HG03460 (cell line): Measurements from ENCODE around the gene PRMT1.

Experiments used
- ATAC-seq: cut with Tn5 transposase; IDR thresholded peaks from one replicate; pipeline ENCODE4 v1.9.1; 2021; ENCODE audit not compliant: unreplicated experiment

The PRMT1 gene

DNA sequence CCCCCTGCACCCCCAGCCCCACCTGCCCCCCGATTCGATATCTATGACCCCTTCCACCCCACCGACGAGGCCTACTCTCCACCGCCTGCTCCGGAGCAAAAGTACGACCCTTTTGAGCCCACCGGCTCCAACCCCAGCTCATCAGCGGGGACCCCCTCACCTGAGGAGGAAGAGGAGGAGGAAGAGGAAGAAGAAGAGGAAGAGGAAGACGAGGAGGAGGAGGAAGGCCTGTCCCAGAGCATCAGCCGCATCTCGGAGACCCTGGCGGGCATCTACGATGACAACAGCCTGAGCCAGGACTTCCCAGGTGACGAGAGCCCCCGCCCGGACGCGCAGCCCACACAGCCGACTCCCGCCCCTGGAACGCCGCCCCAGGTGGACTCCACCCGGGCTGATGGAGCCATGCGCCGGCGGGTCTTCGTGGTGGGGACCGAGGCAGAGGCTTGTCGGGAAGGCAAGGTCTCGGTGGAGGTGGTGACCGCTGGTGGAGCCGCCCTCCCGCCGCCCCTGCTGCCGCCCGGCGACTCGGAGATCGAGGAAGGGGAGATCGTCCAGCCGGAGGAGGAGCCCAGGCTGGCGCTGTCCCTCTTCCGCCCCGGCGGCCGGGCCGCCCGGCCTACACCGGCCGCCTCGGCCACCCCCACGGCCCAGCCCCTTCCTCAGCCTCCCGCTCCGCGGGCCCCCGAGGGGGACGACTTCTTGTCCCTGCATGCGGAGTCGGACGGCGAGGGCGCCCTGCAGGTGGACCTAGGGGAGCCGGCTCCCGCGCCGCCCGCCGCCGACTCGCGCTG is 25.8 kb upstream of the PRMT1 start:
- ATAC-seq, result no peak

DNA sequence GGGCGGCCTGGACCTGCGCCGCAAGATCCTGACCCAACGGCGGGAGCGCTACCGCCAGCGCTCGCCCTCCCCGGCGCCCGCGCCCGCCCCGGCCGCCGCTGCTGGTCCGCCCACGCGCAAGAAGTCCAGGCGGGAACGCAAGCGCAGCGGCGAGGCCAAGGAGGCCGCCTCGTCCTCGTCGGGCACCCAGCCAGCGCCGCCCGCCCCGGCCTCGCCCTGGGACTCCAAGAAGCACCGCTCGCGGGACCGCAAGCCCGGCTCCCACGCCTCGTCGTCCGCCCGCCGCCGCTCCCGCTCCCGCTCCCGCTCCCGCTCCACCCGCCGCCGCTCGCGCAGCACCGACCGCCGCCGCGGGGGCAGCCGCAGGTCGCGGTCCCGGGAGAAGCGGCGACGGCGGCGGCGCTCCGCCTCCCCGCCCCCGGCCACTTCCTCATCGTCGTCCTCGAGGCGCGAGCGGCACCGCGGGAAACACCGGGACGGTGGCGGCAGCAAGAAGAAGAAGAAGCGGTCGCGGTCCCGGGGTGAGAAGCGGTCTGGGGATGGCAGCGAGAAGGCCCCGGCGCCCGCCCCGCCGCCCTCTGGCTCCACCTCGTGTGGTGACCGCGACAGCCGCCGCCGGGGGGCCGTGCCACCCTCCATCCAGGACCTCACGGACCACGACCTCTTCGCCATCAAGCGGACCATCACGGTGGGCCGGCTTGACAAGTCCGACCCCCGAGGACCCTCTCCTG is 25.1 kb upstream of the PRMT1 start:
- no peak for ATAC-seq

DNA sequence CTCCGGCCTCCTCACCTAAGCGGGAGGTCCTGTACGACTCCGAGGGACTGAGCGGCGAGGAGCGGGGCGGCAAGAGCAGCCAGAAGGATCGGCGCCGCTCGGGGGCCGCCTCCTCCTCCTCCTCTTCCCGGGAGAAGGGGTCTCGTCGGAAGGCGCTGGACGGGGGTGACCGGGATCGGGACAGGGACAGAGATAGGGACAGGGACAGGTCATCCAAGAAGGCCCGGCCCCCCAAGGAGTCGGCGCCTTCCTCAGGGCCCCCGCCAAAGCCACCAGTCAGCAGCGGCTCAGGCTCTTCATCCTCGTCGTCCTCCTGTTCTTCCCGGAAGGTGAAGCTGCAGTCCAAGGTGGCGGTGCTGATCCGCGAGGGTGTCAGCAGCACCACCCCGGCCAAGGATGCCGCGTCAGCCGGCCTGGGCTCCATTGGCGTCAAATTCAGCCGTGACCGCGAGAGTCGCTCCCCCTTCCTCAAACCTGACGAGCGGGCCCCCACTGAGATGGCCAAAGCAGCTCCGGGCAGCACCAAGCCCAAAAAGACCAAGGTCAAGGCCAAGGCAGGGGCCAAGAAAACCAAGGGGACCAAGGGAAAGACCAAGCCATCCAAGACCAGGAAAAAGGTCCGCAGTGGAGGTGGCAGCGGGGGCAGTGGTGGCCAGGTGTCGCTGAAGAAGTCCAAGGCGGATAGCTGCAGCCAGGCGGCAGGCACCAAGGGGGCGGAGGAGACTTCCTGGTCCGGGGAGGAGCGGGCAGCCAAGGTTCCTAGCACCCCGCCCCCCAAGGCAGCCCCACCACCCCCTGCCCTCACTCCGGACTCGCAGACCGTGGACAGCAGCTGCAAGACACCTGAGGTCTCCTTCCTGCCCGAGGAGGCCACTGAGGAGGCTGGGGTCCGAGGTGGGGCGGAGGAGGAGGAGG is 24.3 kb upstream of the PRMT1 start:
- no peak for ATAC-seq

DNA sequence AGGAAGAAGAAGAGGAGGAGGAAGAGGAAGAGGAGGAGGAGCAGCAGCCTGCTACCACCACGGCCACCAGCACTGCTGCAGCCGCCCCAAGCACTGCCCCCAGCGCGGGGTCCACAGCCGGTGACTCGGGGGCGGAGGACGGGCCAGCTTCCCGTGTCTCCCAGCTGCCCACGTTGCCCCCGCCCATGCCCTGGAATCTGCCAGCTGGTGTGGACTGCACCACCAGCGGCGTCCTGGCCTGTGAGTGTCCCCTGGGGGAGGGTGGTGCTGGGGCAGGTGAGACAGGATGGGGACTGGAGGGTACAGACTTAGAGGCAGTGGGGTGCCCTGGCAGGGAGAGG is 23.6 kb upstream of the PRMT1 start:
- no peak for ATAC-seq

DNA sequence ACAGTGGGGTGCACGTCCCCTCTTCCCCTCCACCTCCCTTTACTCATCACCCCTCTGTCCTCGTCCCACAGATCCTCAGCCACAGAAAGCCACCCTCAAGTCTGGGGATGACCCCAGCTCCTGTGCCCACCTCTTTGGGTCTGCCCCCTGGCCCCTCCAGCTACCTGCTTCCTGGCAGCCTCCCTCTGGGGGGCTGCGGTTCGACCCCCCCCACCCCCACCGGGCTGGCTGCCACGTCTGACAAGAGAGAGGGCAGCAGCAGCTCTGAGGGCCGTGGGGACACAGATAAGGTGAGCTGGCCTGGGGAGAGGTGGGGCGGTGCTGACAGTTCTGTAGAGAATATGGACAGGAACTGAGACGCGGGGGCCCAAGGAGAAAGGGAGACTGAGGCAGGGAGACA is 22.5 kb upstream of the PRMT1 start:
- no peak for ATAC-seq

DNA sequence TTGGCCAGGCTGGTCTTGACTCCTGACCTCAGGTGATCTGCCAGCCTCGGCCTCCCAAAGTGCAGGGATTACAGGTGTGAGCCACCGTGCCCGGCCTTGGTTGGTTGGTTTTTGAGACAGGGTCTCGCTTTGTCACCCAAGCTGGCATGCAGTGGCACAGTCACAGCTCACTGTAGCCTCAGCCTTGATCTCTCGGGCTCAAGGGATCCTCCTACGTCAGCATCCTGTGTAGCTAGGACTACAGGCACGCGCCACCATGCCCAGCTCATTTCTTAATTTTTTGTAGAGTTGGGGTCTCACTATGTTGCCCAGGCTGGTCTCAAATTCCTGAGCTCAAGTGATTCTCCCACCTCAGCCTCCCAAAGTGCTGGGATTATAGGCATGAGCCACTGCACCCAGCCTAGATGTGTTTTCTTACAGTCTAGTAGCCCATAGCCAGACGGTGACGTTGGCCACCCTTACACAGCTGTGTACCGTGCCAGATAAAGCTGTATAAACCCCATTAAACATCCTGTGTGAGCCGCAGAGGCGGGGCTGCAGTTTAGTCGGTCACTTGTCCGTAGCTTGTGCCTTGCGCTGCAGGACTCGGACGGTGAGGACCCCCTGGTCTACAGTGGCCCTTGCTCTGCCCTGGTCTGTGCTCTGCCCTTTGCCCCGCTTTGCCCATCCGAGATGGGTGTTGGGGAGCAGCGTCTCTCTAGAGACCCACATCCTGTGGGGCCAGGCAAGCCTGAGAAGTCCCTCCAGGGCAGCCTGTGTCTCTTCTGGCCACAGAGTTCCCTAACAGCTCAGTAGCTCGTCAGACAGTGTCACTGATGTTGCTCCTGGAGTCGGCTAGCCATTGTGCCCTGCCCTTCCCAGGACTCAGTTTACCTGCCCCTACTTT is 21.3 kb upstream of the PRMT1 start:
- no peak for ATAC-seq

DNA sequence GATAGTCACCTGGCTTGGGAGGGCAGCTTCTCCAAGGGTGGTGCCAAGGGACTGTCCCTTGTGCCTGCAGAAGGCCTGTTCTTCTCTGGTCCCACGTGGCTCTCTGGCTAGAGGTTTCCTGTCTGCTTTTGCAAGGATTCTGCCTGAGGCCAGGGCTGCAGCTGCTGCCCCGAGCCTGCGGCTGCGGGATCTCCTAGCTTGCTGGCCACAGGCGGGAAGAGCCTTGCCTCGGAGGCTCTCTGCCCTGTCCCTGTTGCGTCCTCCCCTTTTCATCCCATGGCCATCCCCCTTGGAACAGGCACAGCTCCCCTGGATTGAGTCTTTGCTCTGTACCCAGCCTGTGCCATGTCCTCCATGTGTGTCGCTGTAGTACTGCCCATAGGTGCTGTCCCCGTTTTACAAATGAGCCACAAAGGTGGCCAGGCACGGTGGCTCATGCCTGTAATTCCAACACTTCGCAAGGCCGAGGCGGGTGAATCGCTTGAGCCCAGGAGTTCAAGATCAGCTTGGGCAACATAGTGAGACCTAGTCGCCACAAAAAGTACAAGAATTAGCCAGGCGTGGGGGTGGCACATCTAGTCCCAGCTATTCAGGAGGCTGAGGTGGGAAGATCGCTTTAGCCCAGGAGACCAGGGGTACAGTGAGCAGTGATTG is 20.5 kb upstream of the PRMT1 start:
- ATAC-seq, result no peak

DNA sequence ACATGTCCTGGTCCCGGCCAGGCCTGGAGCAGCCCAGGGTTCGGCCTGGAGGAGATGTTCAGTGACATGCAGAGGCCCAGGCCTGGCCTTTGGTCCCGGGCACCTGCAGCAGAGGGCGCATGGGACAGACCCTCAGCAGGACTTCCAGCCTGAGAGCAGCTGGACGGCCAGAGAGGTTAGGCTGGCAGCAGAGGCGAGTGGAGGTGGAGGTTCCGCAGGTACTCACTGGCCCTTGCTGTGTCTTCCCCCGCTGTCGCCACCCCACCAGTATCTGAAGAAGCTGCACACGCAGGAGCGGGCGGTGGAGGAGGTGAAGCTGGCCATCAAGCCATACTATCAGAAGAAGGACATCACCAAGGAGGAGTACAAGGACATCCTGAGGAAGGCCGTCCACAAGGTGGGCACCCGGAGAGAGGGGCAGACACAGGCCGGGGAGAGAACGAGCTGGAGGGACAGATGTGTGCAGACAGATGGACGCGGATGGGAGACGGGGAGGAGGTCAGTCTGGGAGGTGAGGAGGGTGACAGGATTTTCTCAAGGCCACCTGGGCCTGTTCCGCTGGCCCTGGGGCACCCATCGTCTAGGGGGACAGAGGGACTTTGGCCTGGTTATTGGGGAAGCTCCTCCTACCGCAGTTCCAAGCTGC is 19.5 kb upstream of the PRMT1 start:
- ATAC-seq, result no peak

DNA sequence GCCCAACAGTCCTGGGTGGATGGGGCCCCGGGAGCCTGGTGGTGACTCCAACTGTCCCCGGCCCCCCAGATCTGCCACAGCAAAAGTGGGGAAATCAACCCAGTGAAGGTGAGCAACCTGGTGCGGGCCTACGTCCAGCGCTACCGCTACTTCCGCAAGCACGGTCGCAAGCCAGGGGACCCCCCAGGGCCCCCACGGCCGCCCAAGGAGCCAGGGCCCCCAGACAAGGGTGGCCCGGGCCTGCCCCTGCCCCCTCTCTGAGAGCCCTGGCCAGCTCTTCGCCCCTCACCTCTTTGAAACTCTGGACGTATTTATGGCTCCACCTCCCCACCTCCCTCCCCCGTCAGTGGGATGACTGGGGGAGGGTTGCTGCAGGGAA is 18.9 kb upstream of the PRMT1 start:
- ATAC-seq, result no peak

DNA sequence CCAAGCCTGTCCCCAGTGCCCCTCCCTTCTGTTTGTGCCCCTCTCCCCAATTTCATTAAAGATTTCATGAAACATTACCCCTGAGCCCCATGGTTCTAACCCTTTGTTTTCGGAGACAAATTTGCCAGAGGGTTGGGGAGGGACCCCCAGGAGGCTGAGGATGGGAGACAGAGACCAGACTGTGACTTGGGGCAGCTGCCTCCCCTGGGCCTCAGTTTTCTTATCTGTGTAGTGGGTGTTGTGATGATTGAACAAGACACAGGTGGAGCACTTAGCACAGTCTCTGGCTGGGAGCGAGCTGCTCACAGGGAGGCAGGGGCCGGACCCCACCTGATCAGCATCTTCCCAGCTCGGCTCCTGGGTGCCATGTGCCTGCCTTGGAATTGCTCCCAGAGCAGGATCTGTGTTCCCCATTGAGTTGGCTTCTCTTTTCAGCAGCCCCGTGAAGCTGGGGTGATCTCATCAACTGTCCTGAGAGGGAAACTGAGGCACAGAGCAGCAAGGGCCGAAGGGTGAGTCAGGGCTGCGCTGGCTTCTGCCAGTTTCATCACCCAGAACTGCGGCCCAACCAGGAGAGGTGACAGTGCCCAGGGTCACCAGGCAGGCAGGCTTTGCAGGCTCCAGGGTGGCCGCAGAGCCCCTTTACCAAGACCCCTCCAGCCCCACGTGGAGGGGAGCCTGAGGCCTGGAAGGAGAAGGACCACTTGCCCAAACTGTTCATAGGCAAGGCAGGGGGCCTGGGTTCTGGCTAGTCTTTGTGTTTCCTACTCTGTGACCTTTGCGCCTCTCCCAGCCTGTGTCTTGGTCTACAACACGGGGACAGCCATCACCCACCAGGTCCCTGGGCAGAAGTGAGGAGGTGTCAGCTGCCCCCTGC is 18.3 kb upstream of the PRMT1 start:
- no peak for ATAC-seq

DNA sequence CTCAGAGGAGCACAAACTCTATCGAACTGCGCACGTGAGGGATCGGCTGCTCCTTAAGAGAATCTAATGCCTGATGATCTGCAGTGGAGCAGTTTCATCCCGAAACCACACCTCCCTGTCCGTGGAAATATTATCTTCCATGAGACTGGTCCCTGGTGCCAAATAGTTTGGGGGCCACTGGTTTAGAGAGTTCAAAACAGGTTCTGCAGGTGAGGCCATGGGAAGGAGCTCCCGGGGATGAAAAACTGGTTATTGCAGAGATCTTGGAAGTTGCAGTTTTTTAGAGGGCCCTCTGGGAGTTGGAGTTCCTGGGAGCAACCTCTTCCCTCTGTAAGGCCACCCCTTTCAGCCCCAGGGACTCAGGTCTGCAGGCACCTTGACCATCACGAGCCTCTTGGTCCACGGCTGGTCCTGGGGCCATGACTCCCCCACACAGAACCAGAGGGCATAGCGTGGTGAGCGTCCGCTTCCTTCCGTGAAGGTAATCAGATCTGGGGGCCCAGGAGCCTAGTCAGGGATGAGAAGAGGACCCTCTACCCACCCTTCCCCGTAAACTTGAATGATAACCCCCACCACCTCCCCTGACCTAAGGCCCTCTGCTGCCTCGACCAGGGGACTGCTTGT is 16.6 kb upstream of the PRMT1 start:
- ATAC-seq, result no peak

DNA sequence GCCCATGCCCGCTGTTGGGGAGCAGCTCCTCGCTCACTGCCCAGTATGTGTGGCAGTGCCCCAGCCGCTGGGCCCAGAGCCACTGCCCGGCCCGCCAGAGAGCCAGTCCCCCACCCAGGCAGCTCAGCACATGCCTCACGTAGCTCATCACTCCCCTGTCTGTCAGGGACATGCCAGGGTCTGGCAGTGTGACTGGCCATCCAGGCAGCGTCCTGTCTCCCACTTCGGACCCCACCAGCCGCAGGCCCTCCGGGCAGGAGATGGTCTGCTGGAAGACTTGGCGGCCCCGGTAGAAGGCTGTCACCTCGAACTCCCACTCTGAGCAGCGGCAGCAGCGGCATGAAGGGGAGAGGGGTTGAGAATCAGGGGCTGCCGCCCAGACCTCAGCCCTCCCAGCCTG is 15.1 kb upstream of the PRMT1 start:
- no peak for ATAC-seq

DNA sequence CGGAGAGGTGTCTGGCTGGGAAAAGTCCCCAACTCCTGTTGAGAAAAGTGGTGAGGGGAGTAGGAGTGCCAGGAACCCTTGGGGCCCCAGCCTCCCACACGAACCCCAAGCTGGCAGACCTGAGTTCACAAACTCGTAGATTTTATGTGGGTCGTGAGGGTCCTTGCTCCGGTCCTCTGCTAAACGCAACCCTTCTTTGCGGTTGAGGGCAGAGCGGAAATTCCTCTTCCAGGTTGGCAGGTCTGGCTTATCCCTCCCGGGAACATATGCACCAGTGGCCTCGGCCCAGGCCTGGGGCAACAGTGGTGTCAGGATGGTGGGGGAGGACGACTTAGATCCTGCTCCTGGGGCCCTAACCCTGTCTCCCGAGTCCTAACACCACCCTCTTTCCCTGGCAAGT is 13.8 kb upstream of the PRMT1 start:
- ATAC-seq, result no peak

DNA sequence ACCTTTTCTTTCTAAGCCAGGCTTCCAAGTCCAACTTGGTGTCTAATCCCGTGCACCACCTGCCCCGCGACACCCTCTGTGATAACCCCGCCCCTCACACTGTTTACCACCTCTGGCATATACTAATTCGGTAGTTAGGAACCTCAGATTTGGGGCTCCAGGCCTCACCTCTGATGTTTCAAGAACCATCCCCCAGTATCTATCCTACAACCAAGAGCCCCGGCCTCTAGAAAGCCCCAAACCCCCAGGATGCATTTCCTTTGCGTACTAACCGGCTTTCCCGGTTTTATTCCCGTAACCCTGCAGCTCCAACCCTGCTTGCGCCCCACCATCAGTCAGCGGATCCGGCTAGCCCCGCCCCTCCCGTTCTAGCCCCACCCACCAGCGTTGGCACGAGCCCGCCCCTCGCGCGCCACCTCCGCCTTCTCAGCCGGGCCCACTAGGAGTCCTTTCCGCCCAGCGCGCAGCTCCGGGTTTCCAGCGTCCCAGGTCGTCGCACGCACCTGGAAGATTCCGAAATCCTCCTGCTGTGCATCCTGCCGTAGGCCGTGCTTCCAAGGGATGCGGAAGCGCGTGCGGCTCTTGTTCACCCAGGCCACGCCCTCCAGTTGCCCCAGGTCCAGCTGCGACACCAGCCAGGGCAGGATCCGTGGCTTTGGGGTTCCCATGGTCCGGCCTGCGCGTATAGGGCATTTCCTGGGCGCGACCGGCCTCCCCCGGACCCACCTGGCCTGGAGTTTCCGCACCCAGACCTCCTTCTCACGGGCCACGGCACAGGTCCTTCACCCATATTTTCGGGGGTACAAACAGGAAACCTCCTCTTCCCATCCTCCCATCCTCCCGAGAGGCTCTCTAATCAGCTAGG is 12.7 kb upstream of the PRMT1 start:
- ATAC-seq, result peak; percentile 36

DNA sequence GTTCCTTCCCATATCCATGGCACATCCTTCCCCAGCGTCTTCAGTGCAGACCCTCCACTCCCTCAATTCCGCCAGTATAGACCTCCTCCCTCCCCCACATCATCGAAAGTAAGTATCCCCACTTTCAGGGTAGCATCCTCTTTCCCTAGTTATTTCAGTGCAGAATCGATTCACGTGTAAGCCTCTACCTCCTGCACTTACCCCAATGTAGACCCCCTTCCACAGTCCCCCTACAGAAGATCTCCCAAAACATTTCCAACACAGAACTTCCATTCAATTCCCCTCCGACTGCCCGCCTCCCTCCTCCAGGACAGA is 12.1 kb upstream of the PRMT1 start:
- no peak for ATAC-seq

DNA sequence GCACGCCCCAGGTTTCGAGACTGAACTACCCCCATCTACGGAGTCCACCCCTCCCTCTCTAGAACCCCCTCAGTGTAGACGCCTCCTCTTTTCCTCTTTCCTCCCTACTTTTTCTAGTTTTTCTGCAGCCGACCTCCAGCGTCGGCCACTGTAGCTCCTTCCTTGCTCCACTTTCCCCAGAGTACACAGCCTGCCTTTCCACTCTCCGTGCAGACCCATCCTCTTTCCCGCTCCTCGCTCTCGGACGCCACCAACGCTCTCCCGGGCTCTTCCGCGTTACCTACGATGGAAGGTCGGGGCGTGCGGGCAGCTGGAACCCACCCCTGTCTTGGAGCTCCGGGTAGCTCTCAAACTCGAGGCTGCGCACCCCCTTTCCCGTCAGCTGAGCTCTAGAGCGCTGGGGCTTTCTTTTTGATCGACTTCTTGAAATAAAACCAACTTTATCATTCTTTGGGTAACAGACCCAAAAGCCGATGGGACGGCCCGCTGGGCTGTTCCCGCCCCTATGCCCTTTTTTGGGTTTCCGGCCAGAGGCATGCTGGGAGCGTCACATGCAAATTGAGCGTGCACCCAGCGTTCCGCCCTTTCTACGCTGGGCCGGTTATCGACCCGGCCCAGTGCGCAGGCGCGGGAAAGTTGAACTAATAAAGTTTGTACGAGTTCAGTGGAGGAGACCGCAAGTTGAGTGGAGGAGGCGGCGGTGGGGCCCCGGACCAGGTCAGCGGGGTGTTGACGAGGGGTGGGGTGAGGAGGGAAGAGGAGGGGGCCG is 11.5 kb upstream of the PRMT1 start, which contains the start of the genes BCL2L12 and IRF3:
TSS of gene BCL2L12 (plus strand) at position 583 of the 769 bp plus-strand sequence. CDS start 760 bp downstream, outside the sequence.
TSS of gene IRF3 (minus strand) at position 507 of the 769 bp plus-strand sequence. CDS start 1,019 bp downstream, outside the sequence.
- ATAC-seq, result peak; percentile 71

DNA sequence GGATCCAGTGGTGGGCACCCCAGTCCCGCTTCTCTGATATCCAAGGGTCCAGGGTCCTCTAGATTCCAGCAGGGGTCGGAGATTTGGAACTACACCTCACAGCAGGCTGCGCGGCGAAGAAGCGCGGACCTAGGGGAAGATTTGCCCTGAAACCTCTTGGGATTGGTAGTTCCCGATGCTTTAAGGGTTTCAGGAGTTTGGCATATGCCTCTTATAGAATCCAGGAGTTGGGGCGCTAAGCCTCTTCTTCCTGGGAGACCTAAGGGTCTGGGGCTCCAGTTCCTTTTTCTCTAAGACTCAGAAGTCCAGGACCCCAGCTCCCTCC is 11.0 kb upstream of the PRMT1 start:
- ATAC-seq, result no peak
